ENCODE data around the gene HSPB6.
"Not testable (repeated sequence)": the region's sequence is repeated elsewhere in the genome, so short reads cannot be mapped to it uniquely, and the experiment has no call there.

Gene HSPB6

GRCh38 chr19:35784503-35785338 lies 27.9 kb upstream of the HSPB6 start:
- DNase-seq: no peak

DNA sequence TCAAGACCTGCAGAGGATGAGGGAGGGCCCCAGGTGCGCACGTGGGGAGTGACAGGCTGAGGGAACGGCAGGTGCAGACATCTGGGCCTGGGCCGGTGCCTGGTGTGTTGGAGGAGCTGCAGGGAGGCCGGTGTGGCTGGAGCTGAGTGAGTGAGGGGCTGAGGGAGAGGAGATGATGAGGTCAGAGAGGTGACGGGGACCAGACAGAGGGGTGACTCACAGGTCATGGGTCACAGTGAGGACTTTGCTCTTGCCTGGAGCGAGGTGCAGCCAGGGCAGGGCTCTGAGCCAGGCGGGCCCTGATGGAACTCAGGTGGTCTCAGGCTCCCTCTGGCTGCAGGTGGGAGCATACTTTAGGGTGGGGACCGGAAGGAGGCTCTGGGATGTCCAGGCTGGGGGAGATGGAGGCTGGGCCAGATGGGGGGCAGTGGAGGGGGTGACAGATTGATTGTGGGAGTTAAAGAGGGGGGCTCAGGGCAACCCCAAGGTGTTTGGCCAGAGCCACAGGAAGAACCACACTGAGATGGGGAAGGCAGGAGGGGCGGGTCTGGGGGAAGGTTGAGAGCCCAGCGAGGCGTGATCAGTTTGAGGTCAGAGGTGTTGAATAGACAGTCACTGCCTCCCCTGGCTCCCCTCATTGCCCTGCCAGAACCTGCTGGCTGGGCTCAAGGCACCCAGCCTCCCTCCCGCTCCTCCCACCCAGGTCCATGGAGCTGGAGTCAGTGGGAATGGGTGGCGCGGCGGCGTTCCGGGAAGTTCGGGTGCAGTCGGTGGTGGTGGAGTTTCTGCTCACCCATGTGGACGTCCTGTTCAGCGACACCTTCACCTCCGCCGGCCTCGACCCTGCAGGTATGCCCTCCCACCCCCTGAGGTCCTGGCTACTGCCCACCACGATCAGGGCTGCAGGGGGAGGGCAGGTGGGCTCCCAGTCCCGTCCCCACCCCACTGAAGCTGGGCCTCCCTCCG lies 26.9 kb upstream of the HSPB6 start:
- DNase-seq: no peak

DNA sequence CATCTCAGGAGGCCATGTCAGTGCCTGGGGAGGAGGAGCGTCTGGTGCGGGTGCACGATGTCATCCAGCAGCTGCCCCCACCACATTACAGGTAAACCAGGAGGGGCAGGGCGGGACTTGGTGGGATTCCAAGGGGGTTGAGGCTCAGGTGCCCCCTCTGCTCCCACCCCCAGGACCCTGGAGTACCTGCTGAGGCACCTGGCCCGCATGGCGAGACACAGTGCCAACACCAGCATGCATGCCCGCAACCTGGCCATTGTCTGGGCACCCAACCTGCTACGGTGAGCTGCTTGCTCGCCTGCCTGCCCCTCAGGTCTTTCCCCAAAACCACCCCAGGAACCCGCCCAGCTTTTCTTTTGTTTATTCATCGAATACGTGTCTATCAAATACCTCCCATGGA lies 25.8 kb upstream of the HSPB6 start:
- DNase-seq: no peak

- DNase-seq: no peak
Observed at GRCh38 chr19:35781650-35782049, 24.8 kb upstream of the HSPB6 start.

- DNase-seq: no peak
Observed at GRCh38 chr19:35780717-35781116, 23.9 kb upstream of the HSPB6 start.

- DNase-seq: no peak
Observed at GRCh38 chr19:35780058-35780457, 23.2 kb upstream of the HSPB6 start.

GRCh38 chr19:35779033-35779432 lies 22.2 kb upstream of the HSPB6 start:
- DNase-seq: no peak

GRCh38 chr19:35777961-35778360 lies 21.1 kb upstream of the HSPB6 start:
- DNase-seq: no peak

DNA sequence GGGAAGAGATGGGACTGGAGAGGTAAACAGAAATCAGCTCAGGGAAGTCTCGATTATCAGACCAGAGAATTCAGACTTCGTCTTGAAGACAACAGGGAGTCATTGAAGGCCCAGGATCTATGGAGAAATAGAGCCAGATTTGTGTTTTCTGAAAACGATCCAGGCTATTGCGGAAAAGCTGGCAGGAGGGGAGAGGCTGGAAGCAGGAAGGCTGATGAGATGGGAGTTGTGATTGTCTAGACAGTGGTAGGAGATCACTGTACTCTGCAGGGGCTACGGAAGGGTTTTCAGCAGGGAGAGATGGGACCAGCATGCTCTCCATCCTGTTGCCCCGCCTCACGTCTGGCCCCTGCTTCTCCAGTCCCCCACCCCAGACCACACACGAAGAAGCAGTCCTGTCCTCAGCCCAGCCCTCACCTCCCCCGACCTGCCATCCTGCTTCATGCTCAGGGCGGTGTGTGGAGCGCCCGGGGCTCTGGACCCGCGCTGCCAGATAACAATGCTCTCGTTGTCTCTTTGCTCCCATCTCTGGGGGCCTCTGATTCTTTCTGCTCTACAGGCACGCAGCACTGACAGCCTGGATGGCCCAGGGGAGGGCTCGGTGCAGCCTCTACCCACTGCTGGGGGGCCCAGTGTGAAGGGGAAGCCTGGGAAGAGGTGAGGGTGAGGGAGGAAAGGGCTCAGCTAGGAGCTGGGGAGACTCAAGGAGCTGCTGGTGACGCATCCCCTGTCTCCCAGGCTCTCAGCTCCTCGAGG lies 20.4 kb upstream of the HSPB6 start:
- DNase-seq: no peak

GRCh38 chr19:35776102-35776788 lies 19.4 kb upstream of the HSPB6 start:
- no peak for DNase-seq

DNA sequence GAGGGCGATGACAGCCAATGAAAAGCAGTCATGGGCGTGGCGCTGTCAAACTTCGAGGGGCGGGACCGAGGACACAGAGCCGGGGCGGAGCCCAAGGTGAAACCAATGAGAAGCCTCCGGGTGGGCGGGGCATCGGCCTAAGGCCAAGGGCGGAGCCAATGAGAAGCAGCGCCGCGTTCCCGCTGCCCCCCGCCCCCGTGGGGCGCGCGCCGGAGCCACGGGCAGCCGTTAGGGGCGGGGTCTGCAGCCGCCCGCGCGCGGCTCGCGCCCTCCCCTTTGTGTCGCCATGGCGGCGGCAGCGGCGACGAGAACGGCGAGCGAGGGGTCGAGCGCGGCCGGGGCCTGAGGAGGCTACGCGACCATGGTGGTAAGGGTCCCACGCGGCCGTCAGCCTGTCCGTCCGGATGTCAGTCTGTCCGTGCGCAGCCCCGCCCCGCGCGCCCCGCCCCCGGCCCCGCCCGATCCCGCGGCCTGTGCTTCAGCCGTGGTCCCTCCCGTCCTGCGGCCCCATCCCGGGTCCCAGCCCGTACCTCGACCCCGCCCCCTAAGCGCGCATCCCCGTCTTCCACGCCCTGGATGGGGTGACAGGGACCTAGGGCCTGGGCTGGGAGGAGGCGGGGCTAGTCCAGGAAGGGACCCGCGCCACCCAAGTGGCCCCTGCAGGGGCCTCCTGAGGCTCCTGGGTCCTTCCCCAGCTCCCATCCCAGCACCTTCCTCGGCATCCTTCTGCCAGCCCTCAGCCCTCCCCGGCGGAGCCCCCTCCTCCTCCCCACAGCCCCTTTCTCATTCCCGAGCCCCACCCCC lies 18.7 kb upstream of the HSPB6 start, which contains the start of gene ARHGAP33:
TSS of gene ARHGAP33 (plus strand) at position 267 of the 804 bp plus-strand sequence. CDS start at position 362, 95 bp downstream.
- peak; percentile 99 for DNase-seq

GRCh38 chr19:35775046-35775297 lies 18.1 kb upstream of the HSPB6 start:
- DNase-seq: no peak

GRCh38 chr19:35774274-35775045 lies 17.6 kb upstream of the HSPB6 start:
- no peak for DNase-seq

DNA sequence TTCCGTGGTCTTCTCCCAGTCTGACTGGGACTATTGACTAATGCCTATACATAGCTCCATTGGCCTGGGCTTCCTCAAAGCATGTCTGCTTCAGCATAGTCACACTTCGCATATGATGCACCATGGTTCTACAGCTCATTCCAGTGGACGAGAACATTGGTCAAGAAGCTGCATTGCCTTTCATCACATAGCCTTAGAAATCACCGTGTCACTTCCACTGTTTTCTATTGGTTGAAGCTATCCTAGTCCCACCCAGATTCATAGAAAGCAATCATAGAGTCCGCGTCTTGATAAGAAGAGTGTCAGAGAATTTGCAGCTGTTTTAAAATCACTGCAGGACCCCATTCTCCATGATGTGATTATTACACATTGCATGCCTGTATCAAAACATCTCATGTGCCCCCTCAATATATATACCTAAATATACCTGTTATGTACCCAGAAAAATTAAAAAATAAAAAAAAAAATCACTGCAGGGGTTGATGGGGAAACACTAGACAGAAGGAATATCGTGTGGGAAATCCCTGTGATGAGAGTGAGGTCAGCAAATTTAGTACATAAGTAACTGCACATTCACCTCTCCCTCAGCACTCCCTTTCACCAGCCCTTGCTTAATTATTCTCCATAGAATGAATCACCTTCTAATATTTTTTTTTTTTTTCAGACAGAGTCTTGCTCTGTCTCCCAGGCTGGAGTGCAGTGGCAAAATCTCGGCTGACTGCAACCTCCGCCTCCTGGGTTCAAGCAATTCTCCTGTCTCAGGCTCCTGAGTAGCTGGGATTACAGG lies 16.4 kb upstream of the HSPB6 start:
- no peak for DNase-seq

- DNase-seq: not testable (repeated sequence)
Observed at GRCh38 chr19:35772362-35772761, 15.5 kb upstream of the HSPB6 start.

GRCh38 chr19:35768082-35768421 lies 11.2 kb upstream of the HSPB6 start:
- DNase-seq: no peak

DNA sequence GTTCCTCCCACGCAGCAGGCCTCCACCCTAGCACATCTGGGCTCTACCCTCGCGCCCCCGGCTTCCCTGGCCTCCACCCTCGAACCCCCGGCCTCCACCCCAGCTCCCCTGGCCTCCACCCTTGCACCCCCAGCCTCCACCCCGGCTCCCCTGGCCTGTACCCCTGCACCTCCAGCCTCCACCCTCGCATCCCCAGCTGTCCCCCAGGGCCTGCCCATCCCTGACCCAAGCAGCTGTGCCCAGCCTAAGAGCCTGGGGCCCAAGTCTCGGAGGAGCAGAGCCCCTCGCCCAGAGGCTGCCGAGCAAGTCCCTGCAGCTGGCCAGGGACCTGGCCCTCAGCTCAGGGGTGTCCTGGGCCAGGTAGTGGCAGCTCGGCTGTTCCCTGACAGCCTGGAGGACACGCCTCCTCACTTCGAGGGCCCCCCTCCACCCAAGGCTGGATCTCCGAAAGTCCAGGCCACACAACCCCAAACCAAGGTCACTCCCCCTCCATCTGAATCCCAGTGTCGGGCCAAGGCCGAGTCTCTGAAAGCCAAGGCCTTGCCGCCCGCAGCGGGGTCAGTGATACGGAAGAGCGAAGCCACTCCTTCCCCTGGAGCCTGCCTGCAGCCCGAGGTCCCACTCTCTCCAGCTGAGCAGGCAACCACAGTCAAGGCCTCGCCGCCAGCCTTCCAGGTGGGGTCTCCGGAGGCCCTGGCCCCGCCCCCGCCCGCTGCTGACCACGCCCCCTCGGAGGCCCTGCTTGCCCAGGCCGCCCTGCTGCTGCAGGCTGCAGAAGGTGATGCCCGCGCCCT lies 10.7 kb upstream of the HSPB6 start:
- DNase-seq: no peak

- DNase-seq: no peak
Observed at GRCh38 chr19:35766571-35767104, 9.8 kb upstream of the HSPB6 start.
